Thoracic aorta (tissue), 2 donors: ENCODE data around the gene WSB2. TPM values are rescaled to one million over a fixed set of nuclear protein-coding genes. Genes with fewer than 3 reads are reported as not detected.

Experiments
- ATAC-seq: fragments of 150-250 bp; one replicate; pipeline ENCODE4 v1.8.0; 2017; ENCODE audit warnings: low read depth; ENCODE audit not compliant: insufficient number of reproducible peaks, low FRiP score
- DNase-seq: peaks from one replicate; pipeline ENCODE4 v3.0.0-alpha.2; 2020; ENCODE audit warnings: low spot score
- H3K27ac ChIP-seq, 2 donors: fragments of 200-600 bp; sonication (generic); 1 replicate in 1 of 2; 2 replicates in 1 of 2; pipeline ENCODE4 v1.5.1; 2016; ENCODE audit warnings: mild to moderate bottlenecking in 2 of 2, moderate library complexity in 2 of 2
- H3K27me3 ChIP-seq: fragments of 200-600 bp; sonication (generic); replicated peaks from 2 replicates; pipeline ENCODE4 v1.6.0; 2016; ENCODE audit warnings: mild to moderate bottlenecking; ENCODE audit not compliant: insufficient read depth
- H3K36me3 ChIP-seq: fragments of 200-600 bp; sonication (generic); one replicate; pipeline ENCODE4 v1.5.1; 2016
- H3K4me1 ChIP-seq, 2 donors: fragments of 200-600 bp; sonication (generic); 1 replicate in 1 of 2; 2 replicates in 1 of 2; pipeline versions ENCODE4 v1.5.1 to v1.6.0; 2016; ENCODE audit warnings: low read depth in 2 of 2, mild to moderate bottlenecking in 1 of 2; ENCODE audit not compliant: control insufficient read depth in 1 of 2
- H3K4me3 ChIP-seq: fragments of 200-600 bp; sonication (generic); 2 replicates; pipeline ENCODE4 v1.5.1; 2016; ENCODE audit warnings: mild to moderate bottlenecking
- H3K9me3 ChIP-seq: fragments of 200-600 bp; sonication (generic); 2 replicates; pipeline ENCODE4 v1.5.1; 2016
- CTCF ChIP-seq: fragments of 200-600 bp; sonication (generic); IDR thresholded peaks from one replicate; pipeline ENCODE4 v1.5.1; 2019; ENCODE audit warnings: antibody characterized with exemption
- total RNA-seq, 2 donors: library from RNA; depleted of rRNA; stranded (reverse); fragments of >200 nt; gene quantifications; one replicate each; pipeline versions ENCODE4 v1.1.0 to v1.2.3, GENCODE V29; 2016

The WSB2 gene
- total RNA-seq, 2 donors from 2014 or later: 88.9 to 95.1 TPM

GRCh38 chr12:118042091-118042490 is 18.9 kb downstream of the WSB2 start:
- Histone ChIP-seq H3K9me3 (no peaks in the 10 kb centered on the region), H3K4me3 (no peak overlapping the region), H3K27ac (no peak overlapping the region), H3K4me1 (no peaks in the 10 kb centered on the region), H3K36me3 (peaks cover 52% of the 10 kb centered on the region), H3K27me3 (no peaks in the 10 kb centered on the region)
- ATAC-seq (no peak), DNase-seq (no peak)
- TF ChIP-seq CTCF: no peak

GRCh38 chr12:118038137-118038536 is 22.8 kb downstream of the WSB2 start:
- no peak for ATAC-seq
- no peaks in the 10 kb centered on the region for H3K4me1 ChIP-seq
- peaks cover 78% of the 10 kb centered on the region for H3K36me3 ChIP-seq
- no peak for TF ChIP-seq CTCF
- H3K4me3 ChIP-seq: no peak overlapping the region
- no peak for DNase-seq
- H3K9me3 ChIP-seq: no peaks in the 10 kb centered on the region
- no peaks in the 10 kb centered on the region for H3K27me3 ChIP-seq
- H3K27ac ChIP-seq: no peak overlapping the region

GRCh38 chr12:118036672-118037411 is 24.1 kb downstream of the WSB2 start:
- no peak for DNase-seq
- Histone ChIP-seq H3K27me3 (no peaks in the 10 kb centered on the region), H3K36me3 (peaks cover 67% of the 10 kb centered on the region), H3K27ac (no peak overlapping the region), H3K4me1 (no peaks in the 10 kb centered on the region), H3K4me3 (no peak overlapping the region), H3K9me3 (no peaks in the 10 kb centered on the region)
- TF ChIP-seq CTCF: no peak
- ATAC-seq: no peak

- H3K9me3 ChIP-seq: no peaks in the 10 kb centered on the region
- no peaks in the 10 kb centered on the region for H3K4me1 ChIP-seq
- ATAC-seq (no peak), DNase-seq (no peak)
- TF ChIP-seq CTCF: no peak
- H3K27ac ChIP-seq: no peak overlapping the region
- H3K36me3 ChIP-seq: peaks cover 71% of the 10 kb centered on the region
- H3K27me3 ChIP-seq: no peaks in the 10 kb centered on the region
- no peak overlapping the region for H3K4me3 ChIP-seq
Measured at GRCh38 chr12:118035190-118036041, 25.6 kb downstream of the WSB2 start.

- TF ChIP-seq CTCF: no peak
- ATAC-seq (no peak), DNase-seq (no peak)
- Histone ChIP-seq H3K36me3 (peaks cover 66% of the 10 kb centered on the region), H3K9me3 (no peaks in the 10 kb centered on the region), H3K4me1 (no peaks in the 10 kb centered on the region), H3K27me3 (no peaks in the 10 kb centered on the region), H3K4me3 (no peak overlapping the region), H3K27ac (no peak overlapping the region)
Measured at GRCh38 chr12:118034429-118035189, 26.4 kb downstream of the WSB2 start.
